MM.1S (cell line): ENCODE measurements around the gene HSFX4.
"Not testable (repeated sequence)": the region's sequence is repeated elsewhere in the genome, so short reads cannot be mapped to it uniquely, and the experiment has no call there.

ENCODE experiments used
- EZH2 ChIP-seq: fragments of 300-600 bp; sonication (generic); optimal IDR thresholded peaks from 2 replicates; pipeline ENCODE3; 2017; ENCODE audit warnings: low read depth, mild to moderate bottlenecking, antibody characterized with exemption, low read length, mixed read lengths
- EZH2phosphoT487 ChIP-seq: fragments of 300-600 bp; sonication (generic); IDR thresholded peaks from 2 replicates; pipeline ENCODE4 v1.6.1; 2018; ENCODE audit warnings: antibody characterized with exemption, low read length
- TF ChIP-seq, protein P1 (sequence below): fragments of 300-600 bp; sonication (generic); IDR thresholded peaks from 2 replicates; pipeline ENCODE4 v1.5.1; 2016; ENCODE audit warnings: antibody characterized with exemption, low read length, mixed read lengths

DNA sequence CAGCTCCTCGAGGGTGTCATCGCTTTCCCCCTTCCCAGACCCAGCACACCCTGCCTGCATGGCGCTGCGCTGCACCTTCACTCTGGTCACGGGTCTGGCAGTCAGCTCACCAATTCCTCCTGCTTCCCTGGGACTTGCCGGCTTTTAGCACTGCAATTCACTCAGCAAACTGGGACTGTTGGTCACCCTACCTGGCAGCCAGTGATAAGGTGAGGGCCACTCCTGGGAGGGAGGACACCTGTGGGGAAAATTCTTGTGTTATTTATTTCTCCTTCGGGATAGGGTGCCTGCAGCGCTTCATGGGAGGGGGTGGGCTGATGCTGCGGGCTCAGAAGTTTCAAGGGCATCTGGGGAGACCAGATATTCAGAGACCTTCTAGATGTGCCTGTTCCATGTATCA lies 16.4 kb downstream of the HSFX4 start:
- TF ChIP-seq, protein P1, sequence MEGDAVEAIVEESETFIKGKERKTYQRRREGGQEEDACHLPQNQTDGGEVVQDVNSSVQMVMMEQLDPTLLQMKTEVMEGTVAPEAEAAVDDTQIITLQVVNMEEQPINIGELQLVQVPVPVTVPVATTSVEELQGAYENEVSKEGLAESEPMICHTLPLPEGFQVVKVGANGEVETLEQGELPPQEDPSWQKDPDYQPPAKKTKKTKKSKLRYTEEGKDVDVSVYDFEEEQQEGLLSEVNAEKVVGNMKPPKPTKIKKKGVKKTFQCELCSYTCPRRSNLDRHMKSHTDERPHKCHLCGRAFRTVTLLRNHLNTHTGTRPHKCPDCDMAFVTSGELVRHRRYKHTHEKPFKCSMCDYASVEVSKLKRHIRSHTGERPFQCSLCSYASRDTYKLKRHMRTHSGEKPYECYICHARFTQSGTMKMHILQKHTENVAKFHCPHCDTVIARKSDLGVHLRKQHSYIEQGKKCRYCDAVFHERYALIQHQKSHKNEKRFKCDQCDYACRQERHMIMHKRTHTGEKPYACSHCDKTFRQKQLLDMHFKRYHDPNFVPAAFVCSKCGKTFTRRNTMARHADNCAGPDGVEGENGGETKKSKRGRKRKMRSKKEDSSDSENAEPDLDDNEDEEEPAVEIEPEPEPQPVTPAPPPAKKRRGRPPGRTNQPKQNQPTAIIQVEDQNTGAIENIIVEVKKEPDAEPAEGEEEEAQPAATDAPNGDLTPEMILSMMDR, result not testable (repeated sequence)
- not testable (repeated sequence) for TF ChIP-seq EZH2, EZH2phosphoT487
